ENCODE measurements around the gene CDH1. TPM values are rescaled to one million over a fixed set of nuclear protein-coding genes. Genes with fewer than 3 reads are reported as not detected.
A peak's percentile ranks its signal among the peaks of the same experiment; 100 is the strongest.
"Not testable (repeated sequence)": the region's sequence is repeated elsewhere in the genome, so short reads cannot be mapped to it uniquely, and the experiment has no call there.

Gene CDH1
- total RNA-seq, 2 experiments from 2014 or later = 0.18 to 0.20 TPM

GRCh38 chr16:68776821-68777485 is 39.9 kb downstream of the CDH1 start:
- H3K4me3 Mint-ChIP-seq = no peak overlapping the region
- ChIA-PET POLR2A (interaction anchor here (1.0 to 1.4 kb wide), 4 partner anchors 12 to 20 kb away, joined by 3 to 4 read pairs (median 4); no protein-coding TSS in a partner anchor), CTCF (interaction anchor here (0.6 to 1.2 kb wide), 6 partner anchors 10 to 346 kb away, joined by 3 to 5 read pairs (median 4); no protein-coding TSS in a partner anchor)

DNA sequence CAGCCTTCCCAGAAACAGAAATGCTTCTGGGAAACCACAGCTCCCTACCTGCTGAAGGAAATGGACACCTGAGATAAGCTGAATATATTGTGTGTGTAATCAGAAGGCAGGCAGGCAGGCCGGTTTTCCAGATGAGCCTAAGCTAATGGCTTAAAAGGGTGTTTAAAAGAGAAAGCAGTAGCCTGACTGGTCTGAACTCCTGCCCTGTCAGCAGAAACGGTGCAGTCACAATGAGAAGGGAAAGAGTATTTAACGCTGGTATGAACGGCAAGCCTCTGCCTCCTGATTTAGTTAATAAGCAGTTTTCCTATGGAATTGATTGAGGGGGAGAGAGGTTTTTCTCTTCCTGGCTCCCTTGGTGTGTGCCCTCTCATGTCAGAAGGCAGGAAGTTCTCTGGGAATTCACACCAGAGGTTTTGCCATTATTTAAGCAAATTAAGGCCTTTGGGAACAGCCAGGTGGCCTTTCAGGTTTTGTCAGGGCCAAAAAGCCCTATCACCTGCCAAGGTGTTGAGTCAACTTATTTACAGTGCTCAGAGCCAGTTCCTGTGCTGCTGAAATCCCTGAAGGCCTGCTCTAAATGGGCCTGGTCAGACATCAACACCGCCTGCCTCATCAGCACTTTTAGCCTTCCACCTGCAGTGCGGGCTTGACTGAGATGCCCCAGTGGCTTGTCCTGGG is 41.6 kb downstream of the CDH1 start:
- ChIA-PET POLR2A (no interaction called here), CTCF (no interaction called here)
- peaks cover 17% of the 10 kb centered on the region for H3K4me1 Mint-ChIP-seq
- H3K4me3 Mint-ChIP-seq = no peak overlapping the region
- peaks cover 27% of the 10 kb centered on the region for H3K27me3 Mint-ChIP-seq
- H3K36me3 Mint-ChIP-seq (ENCODE audit: low read depth) = no peaks in the 10 kb centered on the region
- H3K9me3 Mint-ChIP-seq = no peaks in the 10 kb centered on the region
- no peak for DNase-seq
- H3K27ac Mint-ChIP-seq = no peak overlapping the region

More at GRCh38 chr16:68776821-68777485, 39.9 kb downstream of the CDH1 start:
- peak; percentile 41 for DNase-seq
- Mint-ChIP-seq H3K4me1 (peaks cover 11% of the 10 kb centered on the region), H3K9me3 (no peaks in the 10 kb centered on the region), H3K36me3 (ENCODE audit: low read depth) (no peaks in the 10 kb centered on the region), H3K27me3 (peaks cover 36% of the 10 kb centered on the region), H3K27ac (no peak overlapping the region)

GRCh38 chr16:68779891-68780290 is 42.8 kb downstream of the CDH1 start:
- no peak overlapping the region for H3K27ac Mint-ChIP-seq
- H3K4me1 Mint-ChIP-seq = peaks cover 17% of the 10 kb centered on the region
- H3K4me3 Mint-ChIP-seq = no peak overlapping the region
- POLR2A ChIA-PET = no interaction called here
- peaks cover 36% of the 10 kb centered on the region for H3K27me3 Mint-ChIP-seq
- H3K9me3 Mint-ChIP-seq = no peaks in the 10 kb centered on the region
- CTCF ChIA-PET = no interaction called here
- H3K36me3 Mint-ChIP-seq (ENCODE audit: low read depth) = no peaks in the 10 kb centered on the region
- DNase-seq = no peak

DNA sequence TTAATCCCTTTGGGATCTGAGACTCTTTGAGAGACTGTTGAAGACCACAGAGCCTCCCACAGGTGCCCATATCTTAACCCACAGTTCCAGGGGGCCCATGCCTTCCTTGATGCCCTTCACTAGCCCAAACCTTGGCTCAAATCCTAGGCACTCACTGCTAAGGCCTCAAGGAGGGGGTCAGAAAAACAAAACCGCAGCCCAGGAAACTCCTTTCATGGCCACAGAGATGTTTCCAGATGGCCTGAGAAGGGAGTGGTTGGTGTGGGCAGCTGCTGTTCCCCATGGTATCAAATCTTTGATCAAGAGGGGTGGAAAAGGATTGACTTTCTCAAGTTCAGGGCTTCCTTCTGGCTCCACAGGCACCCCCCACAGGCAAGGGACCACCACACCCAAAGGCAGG is 44.7 kb downstream of the CDH1 start:
- peaks cover 35% of the 10 kb centered on the region for H3K27me3 Mint-ChIP-seq
- H3K27ac Mint-ChIP-seq = no peak overlapping the region
- H3K4me3 Mint-ChIP-seq = no peak overlapping the region
- peaks cover 10% of the 10 kb centered on the region for H3K4me1 Mint-ChIP-seq
- CTCF ChIA-PET = no interaction called here
- no peak for DNase-seq
- no peaks in the 10 kb centered on the region for H3K9me3 Mint-ChIP-seq
- H3K36me3 Mint-ChIP-seq (ENCODE audit: low read depth) = no peaks in the 10 kb centered on the region
- POLR2A ChIA-PET = interaction anchor here (0.9 kb wide), 1 partner anchor 13 kb away, joined by 3 read pairs; no protein-coding TSS in a partner anchor

DNA sequence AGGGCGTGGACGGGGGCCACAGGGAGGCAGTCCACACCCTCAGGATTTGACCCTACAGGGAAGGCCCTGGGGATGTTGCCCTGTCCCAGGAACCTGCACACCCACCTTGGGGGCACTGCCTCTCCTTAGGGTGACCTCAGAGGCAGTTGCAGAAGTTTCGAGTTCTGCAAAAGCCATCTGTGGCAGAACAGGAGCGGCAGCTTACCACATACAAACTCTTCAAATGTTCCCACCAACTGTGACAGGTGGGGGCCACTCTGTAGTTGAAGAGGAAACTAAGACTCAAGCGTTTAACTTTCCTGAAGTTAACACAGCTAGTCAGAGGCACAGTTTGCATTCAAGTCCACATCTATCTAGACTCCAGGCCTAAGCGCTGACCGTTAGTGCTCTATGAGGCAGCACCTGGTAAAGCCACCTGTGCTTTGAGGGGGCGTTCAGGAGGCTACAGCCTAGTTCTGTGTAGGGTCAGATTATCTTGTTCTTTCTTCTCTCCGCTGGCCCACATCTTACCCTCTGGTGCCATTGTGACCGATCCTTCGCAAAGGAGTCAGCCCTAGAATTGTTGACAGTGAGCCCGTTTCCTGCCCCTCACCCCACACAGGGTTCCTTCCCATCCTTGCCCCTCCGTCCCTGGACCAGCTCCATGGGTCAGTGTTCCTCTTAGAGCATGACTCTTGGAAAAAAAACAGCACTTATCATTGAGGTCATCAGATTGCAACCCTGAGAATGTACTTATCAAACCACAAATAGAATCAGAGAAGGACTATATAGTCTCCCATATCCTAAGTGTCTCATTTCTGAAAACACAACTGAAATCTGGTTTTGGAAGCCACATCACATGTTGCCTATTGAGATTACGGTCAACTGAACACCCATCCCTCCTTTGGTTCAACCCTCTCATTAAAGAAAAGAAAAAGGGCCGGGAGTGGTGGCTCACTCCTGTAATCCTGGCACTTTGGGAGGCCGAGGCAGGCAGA is 45.4 kb downstream of the CDH1 start:
- Mint-ChIP-seq H3K4me1 (peaks cover 6% of the 10 kb centered on the region), H3K4me3 (no peak overlapping the region), H3K36me3 (ENCODE audit: low read depth) (no peaks in the 10 kb centered on the region), H3K27me3 (peaks cover 39% of the 10 kb centered on the region), H3K9me3 (no peaks in the 10 kb centered on the region), H3K27ac (no peak overlapping the region)
- CTCF ChIA-PET = no interaction called here
- no peak for DNase-seq
- POLR2A ChIA-PET = interaction anchor here (0.8 to 0.9 kb wide), 2 partner anchors 14 to 26 kb away, joined by 3 read pairs; no protein-coding TSS in a partner anchor

DNA sequence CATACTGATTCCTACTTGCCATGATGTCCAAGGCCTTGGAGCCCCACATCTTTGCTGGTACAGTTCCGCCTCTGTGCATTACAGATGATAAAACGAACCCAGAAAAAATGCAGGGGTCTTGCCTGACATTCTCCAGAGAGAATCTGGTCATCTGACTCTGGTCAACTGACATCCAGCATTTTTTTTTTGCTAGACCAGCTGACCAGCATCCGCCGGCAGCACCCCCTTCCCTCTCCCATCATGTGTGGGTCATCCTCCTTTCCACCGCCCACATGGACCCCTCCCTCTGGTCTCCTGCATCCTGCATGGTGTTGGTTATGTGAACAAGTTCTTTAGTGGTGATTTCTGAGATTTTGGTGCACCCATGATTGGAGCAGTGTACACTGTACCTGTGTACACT is 47.1 kb downstream of the CDH1 start:
- POLR2A ChIA-PET = no interaction called here
- Mint-ChIP-seq H3K27me3 (peaks cover 37% of the 10 kb centered on the region), H3K4me3 (no peak overlapping the region), H3K27ac (no peak overlapping the region), H3K9me3 (no peaks in the 10 kb centered on the region), H3K4me1 (peaks cover 6% of the 10 kb centered on the region), H3K36me3 (ENCODE audit: low read depth) (no peaks in the 10 kb centered on the region)
- DNase-seq = no peak
- CTCF ChIA-PET = interaction anchor here (0.8 to 1.5 kb wide), 2 partner anchors 9 to 17 kb away, joined by 3 read pairs; no protein-coding TSS in a partner anchor

DNA sequence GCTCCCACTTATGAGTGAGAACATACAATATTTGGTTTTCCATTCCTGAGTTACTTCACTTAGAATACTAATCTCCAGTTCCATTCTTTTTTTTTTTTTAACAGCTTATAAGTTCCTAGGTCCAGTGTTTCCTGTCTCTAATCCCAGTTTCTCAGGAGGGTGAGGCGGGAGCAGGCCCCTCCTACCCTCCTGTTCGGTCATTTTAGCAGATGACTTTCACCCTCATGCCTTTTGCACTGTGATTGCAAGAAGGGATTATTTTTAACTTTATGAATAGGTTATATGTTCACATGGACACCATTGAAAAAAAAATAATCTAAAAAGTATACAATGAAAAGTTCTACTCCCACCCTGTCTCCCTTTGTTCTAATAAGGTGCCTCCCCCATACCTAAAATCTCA is 47.6 kb downstream of the CDH1 start:
- H3K9me3 Mint-ChIP-seq = no peaks in the 10 kb centered on the region
- peaks cover 33% of the 10 kb centered on the region for H3K27me3 Mint-ChIP-seq
- CTCF ChIA-PET = interaction anchor here (1.5 kb wide), 1 partner anchor 9 kb away, joined by 3 read pairs; no protein-coding TSS in a partner anchor
- H3K4me3 Mint-ChIP-seq = no peak overlapping the region
- DNase-seq = no peak
- H3K27ac Mint-ChIP-seq = no peak overlapping the region
- POLR2A ChIA-PET = no interaction called here
- no peaks in the 10 kb centered on the region for H3K36me3 Mint-ChIP-seq (ENCODE audit: low read depth)
- H3K4me1 Mint-ChIP-seq = peaks cover 6% of the 10 kb centered on the region

GRCh38 chr16:68785715-68786114 is 48.6 kb downstream of the CDH1 start:
- Mint-ChIP-seq H3K36me3 (ENCODE audit: low read depth) (no peaks in the 10 kb centered on the region), H3K9me3 (no peaks in the 10 kb centered on the region), H3K27me3 (peaks cover 29% of the 10 kb centered on the region), H3K4me3 (no peak overlapping the region), H3K4me1 (peaks cover 6% of the 10 kb centered on the region), H3K27ac (no peak overlapping the region)
- no peak for DNase-seq
- ChIA-PET CTCF (interaction anchor here (1.5 kb wide), 1 partner anchor 10 kb away, joined by 3 read pairs; no protein-coding TSS in a partner anchor), POLR2A (no interaction called here)

- H3K4me1 Mint-ChIP-seq = peaks cover 6% of the 10 kb centered on the region
- H3K27ac Mint-ChIP-seq = no peak overlapping the region
- ChIA-PET CTCF (no interaction called here), POLR2A (no interaction called here)
- H3K27me3 Mint-ChIP-seq = peaks cover 26% of the 10 kb centered on the region
- H3K9me3 Mint-ChIP-seq = no peaks in the 10 kb centered on the region
- no peak overlapping the region for H3K4me3 Mint-ChIP-seq
- H3K36me3 Mint-ChIP-seq (ENCODE audit: low read depth) = no peaks in the 10 kb centered on the region
- no peak for DNase-seq
Measured at GRCh38 chr16:68786685-68787418, 49.8 kb downstream of the CDH1 start.

GRCh38 chr16:68787419-68787807 is 50.3 kb downstream of the CDH1 start:
- H3K36me3 Mint-ChIP-seq (ENCODE audit: low read depth); H3K4me3 Mint-ChIP-seq; POLR2A ChIA-PET; H3K27ac Mint-ChIP-seq; H3K4me1 Mint-ChIP-seq; DNase-seq; H3K9me3 Mint-ChIP-seq: not testable (repeated sequence)
- H3K27me3 Mint-ChIP-seq = peaks cover 26% of the 10 kb centered on the region
- CTCF ChIA-PET = interaction anchor here (1.4 kb wide), 1 partner anchor 197 kb away, joined by 3 read pairs; no protein-coding TSS in a partner anchor

DNA sequence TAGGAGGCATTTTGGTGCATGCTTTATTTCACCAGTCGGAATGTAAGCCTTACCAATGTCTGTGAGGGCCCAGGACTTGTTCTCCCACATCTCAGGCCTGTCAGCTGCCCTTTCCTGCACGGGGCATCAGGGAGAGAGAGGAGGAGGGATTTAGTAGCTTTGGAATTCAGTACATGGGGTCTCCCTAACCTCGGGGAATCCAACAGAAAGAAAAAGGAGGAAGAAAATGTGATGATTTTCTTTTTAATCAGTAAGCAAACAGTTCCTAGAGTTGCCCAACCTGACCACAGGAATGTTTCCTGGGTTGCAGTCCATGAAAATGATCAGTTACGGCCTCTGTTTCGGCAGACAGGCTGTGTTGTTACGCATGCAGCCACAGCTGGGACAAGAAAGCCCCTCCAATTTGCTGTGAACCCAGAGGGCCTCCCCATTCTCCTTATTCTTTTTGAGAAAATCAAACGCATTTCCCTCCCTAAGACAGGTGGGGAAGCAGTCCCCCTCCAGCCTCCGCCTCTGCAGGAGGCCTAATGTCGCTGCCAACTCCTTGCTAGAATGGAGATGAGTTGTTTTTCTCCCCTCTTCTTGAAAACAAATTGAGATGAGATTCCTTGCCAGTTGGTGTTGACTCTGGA is 53.2 kb downstream of the CDH1 start:
- Mint-ChIP-seq H3K36me3 (ENCODE audit: low read depth) (no peaks in the 10 kb centered on the region), H3K9me3 (no peaks in the 10 kb centered on the region), H3K4me1 (no peaks in the 10 kb centered on the region), H3K27me3 (peaks cover 11% of the 10 kb centered on the region), H3K27ac (no peak overlapping the region), H3K4me3 (no peak overlapping the region)
- ChIA-PET POLR2A (no interaction called here), CTCF (no interaction called here)
- DNase-seq = no peak

DNA sequence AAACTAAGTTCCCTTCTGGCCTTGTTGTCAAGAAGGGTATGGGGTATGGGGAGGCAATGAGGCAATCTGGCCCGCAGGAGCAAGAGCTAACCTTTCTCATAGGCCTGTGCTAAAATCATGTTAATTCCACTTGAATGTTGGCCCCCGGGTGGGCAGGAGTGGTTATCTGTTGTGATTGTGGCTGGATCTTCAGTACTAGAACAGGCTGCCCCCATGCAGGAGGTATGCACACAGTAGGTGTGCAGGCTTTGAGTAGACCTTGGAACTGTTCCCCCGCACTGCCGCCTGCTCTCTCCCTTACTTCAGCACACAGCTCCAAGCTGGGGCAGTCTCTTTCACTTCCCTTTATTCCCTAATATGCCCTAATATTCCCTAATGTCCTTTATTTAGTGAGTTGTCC is 53.9 kb downstream of the CDH1 start:
- no peaks in the 10 kb centered on the region for H3K36me3 Mint-ChIP-seq (ENCODE audit: low read depth)
- H3K4me1 Mint-ChIP-seq = no peaks in the 10 kb centered on the region
- no peaks in the 10 kb centered on the region for H3K9me3 Mint-ChIP-seq
- no peak overlapping the region for H3K27ac Mint-ChIP-seq
- CTCF ChIA-PET = no interaction called here
- no peak overlapping the region for H3K4me3 Mint-ChIP-seq
- POLR2A ChIA-PET = no interaction called here
- DNase-seq = no peak
- H3K27me3 Mint-ChIP-seq = peaks cover 6% of the 10 kb centered on the region

Data from activated CD4-positive, alpha-beta memory T cell treated with anti-CD3 and anti-CD28 coated beads, Interleukin-2, amount 10 ng/mL, durations not matched to agents 7 days and 5 days (primary cell).